Upper lobe of left lung (tissue), 4 donors: Measurements from ENCODE around the gene RPS6KL1.

ENCODE experiments used
- EP300 ChIP-seq, 4 donors: sonication (generic); formaldehyde crosslinking; IDR thresholded peaks; one replicate each; pipeline ENCODE4 v1.5.1; 2017; ENCODE audit warnings: antibody characterized with exemption in 4 of 4, control low read depth in 2 of 4
- POLR2A ChIP-seq, 4 donors: fragments of 450-650 bp; IDR thresholded peaks; one replicate each; pipeline ENCODE4 v1.5.1; 2016 to 2017; ENCODE audit warnings: antibody characterized with exemption in 4 of 4, mild to moderate bottlenecking in 2 of 4
- POLR2AphosphoS5 ChIP-seq, 2 donors: sonication (generic); formaldehyde crosslinking; IDR thresholded peaks; one replicate each; pipeline ENCODE4 v1.5.1; 2017; ENCODE audit warnings: antibody characterized with exemption in 2 of 2
- TF ChIP-seq, protein P1 (sequence below), 6 experiments: fragments of 450-650 bp in 4 of 6; fragments of 200-600 bp in 2 of 6; sonication (generic) in 2 of 6; IDR thresholded peaks; one replicate each; pipeline ENCODE4 v1.5.1; 2016 to 2019; ENCODE audit warnings: antibody characterized with exemption in 6 of 6

DNA sequence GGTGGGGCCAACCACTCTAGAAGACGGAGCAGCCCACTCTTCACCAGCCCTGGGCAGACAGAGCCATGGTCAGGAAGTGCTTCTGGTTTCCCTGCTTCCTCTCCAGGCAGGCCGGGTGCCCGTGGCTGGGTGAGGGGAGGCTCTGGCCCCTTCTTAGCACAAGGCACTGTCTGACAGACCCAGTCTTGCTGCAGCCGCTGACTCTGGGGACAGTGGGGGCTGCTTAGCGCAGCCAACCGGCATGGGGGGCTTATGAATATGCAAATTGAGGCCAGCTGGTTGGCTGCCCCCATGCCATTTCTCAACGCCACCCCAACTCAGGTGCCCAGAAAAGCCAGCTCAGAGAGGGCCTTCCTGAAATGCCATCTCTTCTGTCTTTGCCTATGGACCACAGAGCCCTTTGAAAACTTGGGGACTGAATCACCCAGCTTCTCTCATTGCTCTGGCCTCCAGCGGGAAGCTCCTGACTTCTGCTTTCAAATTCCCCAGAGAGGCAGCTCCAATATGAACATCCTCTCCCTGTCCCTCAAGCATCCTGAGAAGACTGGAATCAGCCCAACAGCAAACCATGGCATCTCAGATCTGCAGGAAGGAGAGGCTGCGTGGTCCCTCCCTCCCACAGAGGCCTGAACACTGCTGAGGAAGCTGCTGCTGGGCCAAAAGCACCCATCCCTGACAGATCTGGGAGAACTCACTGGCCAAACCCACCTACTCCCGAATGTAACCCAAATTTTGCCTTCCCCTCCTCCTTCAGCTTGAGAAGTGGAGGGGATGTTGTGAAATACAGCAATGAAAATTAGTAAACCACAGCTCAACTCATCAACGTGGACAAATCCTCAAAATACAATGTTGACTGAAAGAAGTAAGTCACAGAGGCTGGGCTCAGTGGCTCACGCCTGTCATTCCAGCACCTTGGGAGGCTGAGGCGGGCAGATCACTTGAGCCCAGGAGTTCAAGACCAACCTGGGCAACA is 46.8 kb downstream of the RPS6KL1 start, which contains the start of gene PROX2:
- TF ChIP-seq, protein P1, sequence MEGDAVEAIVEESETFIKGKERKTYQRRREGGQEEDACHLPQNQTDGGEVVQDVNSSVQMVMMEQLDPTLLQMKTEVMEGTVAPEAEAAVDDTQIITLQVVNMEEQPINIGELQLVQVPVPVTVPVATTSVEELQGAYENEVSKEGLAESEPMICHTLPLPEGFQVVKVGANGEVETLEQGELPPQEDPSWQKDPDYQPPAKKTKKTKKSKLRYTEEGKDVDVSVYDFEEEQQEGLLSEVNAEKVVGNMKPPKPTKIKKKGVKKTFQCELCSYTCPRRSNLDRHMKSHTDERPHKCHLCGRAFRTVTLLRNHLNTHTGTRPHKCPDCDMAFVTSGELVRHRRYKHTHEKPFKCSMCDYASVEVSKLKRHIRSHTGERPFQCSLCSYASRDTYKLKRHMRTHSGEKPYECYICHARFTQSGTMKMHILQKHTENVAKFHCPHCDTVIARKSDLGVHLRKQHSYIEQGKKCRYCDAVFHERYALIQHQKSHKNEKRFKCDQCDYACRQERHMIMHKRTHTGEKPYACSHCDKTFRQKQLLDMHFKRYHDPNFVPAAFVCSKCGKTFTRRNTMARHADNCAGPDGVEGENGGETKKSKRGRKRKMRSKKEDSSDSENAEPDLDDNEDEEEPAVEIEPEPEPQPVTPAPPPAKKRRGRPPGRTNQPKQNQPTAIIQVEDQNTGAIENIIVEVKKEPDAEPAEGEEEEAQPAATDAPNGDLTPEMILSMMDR (IDR thresholded peaks at IDR 0.05), result no peak
- no peak for TF ChIP-seq EP300 (IDR thresholded peaks at IDR 0.05)
- no peak for TF ChIP-seq POLR2AphosphoS5 (IDR thresholded peaks at IDR 0.05)
- no peak for TF ChIP-seq POLR2A (IDR thresholded peaks at IDR 0.05)
